AG10803 (cell line): ENCODE data around the gene GNB2.
A peak's percentile ranks its signal among the peaks of the same experiment; 100 is the strongest.
"Not testable (repeated sequence)": the region's sequence is repeated elsewhere in the genome, so short reads cannot be mapped to it uniquely, and the experiment has no call there.

ENCODE experiments used
- DNase-seq: peaks from one replicate; pipeline ENCODE4 v3.0.0; 2010; ENCODE audit warnings: low read depth
- H3K4me3 ChIP-seq: 2 replicates; pipeline ENCODE4 v1.5.1; 2011; ENCODE audit warnings: mild to moderate bottlenecking, low read length, control low read depth
- TF ChIP-seq, protein P1 (sequence below): conservative IDR thresholded peaks from 2 replicates; pipeline ENCODE4 v1.5.1; 2011; ENCODE audit warnings: mild to moderate bottlenecking, low read length, control low read depth, inconsistent platforms

GNB2 gene

DNA sequence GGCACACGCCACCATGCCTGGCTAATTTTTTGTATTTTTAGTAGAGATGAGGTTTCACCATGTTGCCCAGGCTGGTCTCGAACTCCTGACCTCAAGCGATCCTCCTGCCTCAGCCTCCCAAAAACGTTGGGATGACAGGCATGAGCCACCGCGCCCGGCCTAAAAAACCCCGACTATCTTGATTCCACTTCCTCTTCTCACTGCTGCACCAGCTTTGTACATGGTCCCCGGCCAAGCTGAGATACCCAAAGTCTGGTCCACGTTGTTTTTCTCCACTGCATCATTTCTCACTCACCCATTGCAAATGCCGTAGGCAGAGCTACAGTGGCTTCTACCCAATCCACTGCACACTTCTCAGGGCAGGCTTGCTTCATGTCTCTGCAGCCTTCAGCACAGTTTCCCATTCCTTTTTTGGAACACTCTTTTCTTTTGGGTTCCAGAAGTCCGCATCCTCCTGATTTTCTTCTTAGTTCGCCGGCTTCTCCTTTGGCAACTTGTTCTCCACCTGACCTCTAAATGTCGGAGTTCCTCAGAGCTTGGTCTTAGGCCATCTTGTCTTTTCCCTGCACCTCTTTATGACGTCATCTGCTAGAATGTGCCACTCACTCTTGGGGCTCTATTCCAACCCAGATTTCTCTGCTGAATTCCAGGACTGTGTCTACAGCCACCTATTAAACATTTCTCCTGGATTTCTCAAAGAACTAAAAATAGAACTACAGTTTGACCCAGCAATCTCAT lies 6.0 kb upstream of the GNB2 start:
- H3K4me3 ChIP-seq = no peak overlapping the region
- DNase-seq = no peak
- TF ChIP-seq, protein P1, sequence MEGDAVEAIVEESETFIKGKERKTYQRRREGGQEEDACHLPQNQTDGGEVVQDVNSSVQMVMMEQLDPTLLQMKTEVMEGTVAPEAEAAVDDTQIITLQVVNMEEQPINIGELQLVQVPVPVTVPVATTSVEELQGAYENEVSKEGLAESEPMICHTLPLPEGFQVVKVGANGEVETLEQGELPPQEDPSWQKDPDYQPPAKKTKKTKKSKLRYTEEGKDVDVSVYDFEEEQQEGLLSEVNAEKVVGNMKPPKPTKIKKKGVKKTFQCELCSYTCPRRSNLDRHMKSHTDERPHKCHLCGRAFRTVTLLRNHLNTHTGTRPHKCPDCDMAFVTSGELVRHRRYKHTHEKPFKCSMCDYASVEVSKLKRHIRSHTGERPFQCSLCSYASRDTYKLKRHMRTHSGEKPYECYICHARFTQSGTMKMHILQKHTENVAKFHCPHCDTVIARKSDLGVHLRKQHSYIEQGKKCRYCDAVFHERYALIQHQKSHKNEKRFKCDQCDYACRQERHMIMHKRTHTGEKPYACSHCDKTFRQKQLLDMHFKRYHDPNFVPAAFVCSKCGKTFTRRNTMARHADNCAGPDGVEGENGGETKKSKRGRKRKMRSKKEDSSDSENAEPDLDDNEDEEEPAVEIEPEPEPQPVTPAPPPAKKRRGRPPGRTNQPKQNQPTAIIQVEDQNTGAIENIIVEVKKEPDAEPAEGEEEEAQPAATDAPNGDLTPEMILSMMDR = no peak

GRCh38 chr7:100668069-100668449 lies 5.5 kb upstream of the GNB2 start:
- H3K4me3 ChIP-seq = no peak overlapping the region
- TF ChIP-seq, protein P1 = no peak
- DNase-seq = no peak

DNA sequence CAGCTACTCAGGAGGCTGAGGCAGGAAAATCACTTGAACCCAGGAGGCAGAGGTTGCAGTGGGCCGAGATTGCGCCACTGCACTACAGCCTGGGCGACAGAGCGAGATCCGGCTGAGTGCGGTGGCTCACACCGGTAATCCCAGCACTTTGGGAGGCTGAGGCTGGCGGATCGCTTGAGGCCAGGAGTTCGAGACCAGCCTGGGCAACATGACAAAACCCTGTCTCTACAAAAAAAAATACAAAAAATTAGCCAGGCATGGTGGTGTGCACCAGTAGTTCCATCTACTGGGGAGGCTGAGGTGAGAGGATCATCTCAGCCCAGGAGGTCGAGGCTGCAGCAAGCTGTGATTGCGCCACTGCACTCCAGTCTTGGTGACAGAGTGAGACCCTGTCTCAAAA lies 4.4 kb upstream of the GNB2 start:
- DNase-seq, H3K4me3 ChIP-seq: not testable (repeated sequence)

GRCh38 chr7:100670074-100670473 lies 3.5 kb upstream of the GNB2 start:
- no peak overlapping the region for H3K4me3 ChIP-seq
- TF ChIP-seq, protein P1 = no peak
- no peak for DNase-seq

DNA sequence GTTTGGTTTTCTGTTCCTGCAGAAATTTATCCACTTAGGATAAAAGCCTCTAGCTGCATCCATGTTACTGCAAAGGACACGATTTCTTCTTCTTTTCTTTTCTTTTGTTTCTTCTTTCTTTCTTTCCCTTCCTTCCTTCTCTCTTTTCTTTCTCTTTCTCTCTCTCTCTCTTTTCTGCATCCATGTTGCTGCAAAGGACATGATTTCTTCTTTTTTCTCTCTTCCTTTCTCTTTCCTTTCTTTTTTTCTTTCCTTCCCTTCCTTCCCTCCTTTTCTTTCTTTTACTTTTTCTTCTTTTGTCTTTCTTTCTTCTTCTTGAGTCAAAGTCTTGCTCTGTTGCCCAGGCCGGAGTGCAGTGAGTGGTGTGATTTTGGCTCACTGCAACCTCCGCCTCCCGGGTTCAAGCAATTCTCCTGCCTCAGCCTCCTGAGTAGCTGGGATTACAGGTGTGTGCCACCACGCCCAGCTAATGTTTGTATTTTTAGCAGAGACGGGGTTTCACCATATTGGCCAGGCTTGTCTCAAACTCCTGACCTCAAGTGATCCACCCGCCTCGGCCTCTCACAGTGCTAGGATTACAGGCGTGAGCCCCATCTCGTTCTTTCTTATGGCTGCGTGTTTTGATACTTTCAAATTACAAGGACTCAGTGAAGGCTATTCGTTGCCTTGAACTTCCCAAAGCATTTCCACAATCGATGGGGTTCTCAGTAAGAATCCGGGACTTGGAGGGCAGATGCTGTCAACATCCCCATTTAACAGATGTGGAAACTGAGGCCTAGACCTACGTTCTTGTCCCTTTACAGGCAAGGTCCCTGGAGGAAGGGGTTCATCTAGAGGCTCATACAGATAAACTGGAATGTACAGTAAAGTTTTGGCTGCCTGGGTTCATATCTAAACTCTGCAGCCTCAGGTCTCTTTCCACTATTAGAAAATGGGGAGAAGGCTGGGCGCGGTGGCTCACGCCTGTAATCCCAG lies 1.9 kb upstream of the GNB2 start:
- DNase-seq = no peak
- H3K4me3 ChIP-seq = no peak overlapping the region
- TF ChIP-seq, protein P1 = no peak

- peak; percentile 36 for DNase-seq
- peak overlapping the region; percentile 92 for H3K4me3 ChIP-seq
- TF ChIP-seq, protein P1 = no peak
Observed at GRCh38 chr7:100673942-100674410, 436 bp downstream of the GNB2 start.

DNA sequence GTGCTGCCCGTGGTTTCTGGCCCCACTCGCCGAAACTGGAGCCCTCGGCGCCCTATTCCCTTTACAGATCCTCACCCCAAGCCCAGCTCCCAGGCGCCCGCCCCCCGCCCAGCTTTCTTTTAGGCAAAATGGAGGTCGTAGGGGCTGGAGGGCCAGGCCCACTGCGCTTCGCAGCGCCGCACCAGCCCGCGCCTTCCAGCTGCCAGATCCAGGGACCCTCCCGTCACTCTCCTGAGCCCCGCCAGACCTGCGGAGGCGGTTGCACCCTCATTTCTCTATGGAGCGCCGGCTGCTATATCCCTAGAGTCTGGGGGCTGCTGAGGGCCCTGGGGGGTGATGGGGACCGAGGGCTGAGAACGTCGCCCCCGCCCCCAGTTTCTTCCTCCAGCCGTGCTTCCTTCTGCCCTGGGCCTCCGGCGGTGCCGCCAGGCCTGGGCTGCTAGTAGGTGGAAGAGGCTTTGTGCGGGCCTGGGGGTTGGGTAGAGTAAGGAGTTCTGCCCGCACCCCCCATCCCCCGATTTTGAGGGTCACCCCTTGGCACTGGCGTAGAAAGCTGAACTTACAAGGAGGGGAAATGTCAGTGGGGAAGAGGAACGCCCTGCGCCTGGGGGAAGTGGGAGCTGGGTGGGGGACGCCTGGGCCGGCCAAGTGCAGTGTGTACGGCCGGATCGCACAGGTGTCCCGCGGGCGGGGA lies 1.0 kb downstream of the GNB2 start:
- H3K4me3 ChIP-seq = peak overlapping the region; percentile 92
- DNase-seq = no peak
- TF ChIP-seq, protein P1 = no peak
